ENCODE results near the gene USP17L19.
"Not testable (repeated sequence)": the region's sequence is repeated elsewhere in the genome, so short reads cannot be mapped to it uniquely, and the experiment has no call there.

Gene USP17L19, protein sequence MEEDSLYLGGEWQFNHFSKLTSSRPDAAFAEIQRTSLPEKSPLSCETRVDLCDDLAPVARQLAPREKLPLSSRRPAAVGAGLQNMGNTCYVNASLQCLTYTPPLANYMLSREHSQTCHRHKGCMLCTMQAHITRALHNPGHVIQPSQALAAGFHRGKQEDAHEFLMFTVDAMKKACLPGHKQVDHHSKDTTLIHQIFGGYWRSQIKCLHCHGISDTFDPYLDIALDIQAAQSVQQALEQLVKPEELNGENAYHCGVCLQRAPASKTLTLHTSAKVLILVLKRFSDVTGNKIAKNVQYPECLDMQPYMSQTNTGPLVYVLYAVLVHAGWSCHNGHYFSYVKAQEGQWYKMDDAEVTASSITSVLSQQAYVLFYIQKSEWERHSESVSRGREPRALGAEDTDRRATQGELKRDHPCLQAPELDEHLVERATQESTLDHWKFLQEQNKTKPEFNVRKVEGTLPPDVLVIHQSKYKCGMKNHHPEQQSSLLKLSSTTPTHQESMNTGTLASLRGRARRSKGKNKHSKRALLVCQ

DNA sequence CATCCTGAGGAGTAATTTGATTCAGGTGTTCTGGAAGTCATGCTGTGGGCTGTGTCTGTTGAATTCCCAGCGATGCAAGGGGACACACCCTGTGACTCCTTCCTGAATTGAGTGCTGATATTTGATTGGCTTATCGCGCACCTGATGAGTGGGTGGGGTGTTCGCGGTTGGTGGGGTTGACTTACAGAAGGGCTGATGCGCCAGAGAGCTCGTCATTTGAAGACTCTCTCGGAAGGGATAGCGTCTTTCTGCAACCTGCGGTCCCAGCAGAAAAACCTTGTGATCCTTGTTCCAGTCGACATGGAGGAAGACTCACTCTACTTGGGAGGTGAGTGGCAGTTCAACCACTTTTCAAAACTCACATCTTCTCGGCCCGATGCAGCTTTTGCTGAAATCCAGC is at the start of gene USP17L19:
TSS of gene USP17L19 (plus strand) at position 301 of the 400 bp plus-strand sequence. CDS start at position 301, 0 bp downstream.
- DNase-seq (ENCODE audit: low read depth); H3K36me3 ChIP-seq (ENCODE audit: control insufficient read depth, insufficient read depth, low read length, severe bottlenecking); H3K9ac ChIP-seq (ENCODE audit: low read length); H3K4me3 ChIP-seq (ENCODE audit: low read length); H3K4me1 ChIP-seq (ENCODE audit: control insufficient read depth, insufficient read depth, low read length); H3K27me3 ChIP-seq (replicated peaks; ENCODE audit: control insufficient read depth, insufficient read depth, low read length); H3K9me3 ChIP-seq (ENCODE audit: control insufficient read depth, low read length): not testable (repeated sequence)

DNA sequence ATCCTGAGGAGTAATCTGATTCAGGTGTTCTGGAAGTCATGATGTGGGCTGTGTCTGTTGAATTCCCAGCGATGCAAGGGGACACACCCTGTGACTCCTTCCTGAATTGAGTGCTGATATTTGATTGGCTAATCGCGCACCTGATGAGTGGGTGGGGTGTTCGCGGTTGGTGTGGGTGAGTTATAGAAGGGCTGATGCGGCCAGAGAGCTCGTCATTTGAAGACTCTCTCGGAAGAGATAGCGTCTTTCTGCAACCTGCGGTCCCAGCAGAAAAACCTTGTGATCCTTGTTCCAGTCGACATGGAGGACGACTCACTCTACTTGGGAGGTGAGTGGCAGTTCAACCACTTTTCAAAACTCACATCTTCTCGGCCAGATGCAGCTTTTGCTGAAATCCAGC is 42.8 kb upstream of the USP17L19 start, which contains the start of gene USP17L10:
TSS of gene USP17L10 (plus strand) at position 301 of the 400 bp plus-strand sequence. CDS start at position 301, 0 bp downstream.
- not testable (repeated sequence) for H3K9ac ChIP-seq (ENCODE audit: low read length); H3K36me3 ChIP-seq (ENCODE audit: control insufficient read depth, insufficient read depth, low read length, severe bottlenecking); H3K9me3 ChIP-seq (ENCODE audit: control insufficient read depth, low read length); H3K4me1 ChIP-seq (ENCODE audit: control insufficient read depth, insufficient read depth, low read length); H3K4me3 ChIP-seq (ENCODE audit: low read length); DNase-seq (ENCODE audit: low read depth); H3K27me3 ChIP-seq (replicated peaks; ENCODE audit: control insufficient read depth, insufficient read depth, low read length)

DNA sequence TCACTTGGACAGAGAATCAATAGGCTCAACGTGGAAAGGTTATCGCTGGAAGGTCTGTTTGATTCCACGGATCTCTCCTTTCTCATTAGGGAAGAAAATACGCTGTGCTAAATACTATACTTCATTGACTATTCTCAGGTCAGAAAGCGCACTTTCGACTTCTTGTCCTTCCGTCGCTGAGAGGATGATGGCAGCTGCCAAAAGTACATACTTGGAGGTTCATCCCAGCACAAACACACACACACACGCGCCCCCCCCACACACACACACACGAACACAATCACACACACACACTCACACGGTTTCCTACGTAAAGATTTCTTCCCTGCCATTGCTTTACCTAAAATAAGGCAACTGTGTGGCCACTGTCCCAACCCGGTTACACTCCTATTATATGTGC is 38.5 kb upstream of the USP17L19 start:
- not testable (repeated sequence) for H3K4me3 ChIP-seq (ENCODE audit: low read length); H3K27me3 ChIP-seq (replicated peaks; ENCODE audit: control insufficient read depth, insufficient read depth, low read length); H3K4me1 ChIP-seq (ENCODE audit: control insufficient read depth, insufficient read depth, low read length); H3K9ac ChIP-seq (ENCODE audit: low read length); DNase-seq (ENCODE audit: low read depth); H3K9me3 ChIP-seq (ENCODE audit: control insufficient read depth, low read length); H3K36me3 ChIP-seq (ENCODE audit: control insufficient read depth, insufficient read depth, low read length, severe bottlenecking)

DNA sequence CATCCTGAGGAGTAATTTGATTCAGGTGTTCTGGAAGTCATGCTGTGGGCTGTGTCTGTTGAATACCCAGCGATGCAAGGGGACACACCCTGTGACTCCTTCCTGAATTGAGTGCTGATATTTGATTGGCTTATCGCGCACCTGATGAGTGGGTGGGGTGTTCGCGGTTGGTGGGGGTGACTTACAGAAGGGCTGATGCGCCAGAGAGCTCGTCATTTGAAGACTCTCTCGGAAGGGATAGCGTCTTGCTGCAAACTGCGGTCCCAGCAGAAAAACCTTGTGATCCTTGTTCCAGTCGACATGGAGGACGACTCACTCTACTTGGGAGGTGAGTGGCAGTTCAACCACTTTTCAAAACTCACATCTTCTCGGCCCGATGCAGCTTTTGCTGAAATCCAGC is 38.1 kb upstream of the USP17L19 start, which contains the start of gene USP17L11:
TSS of gene USP17L11 (plus strand) at position 301 of the 400 bp plus-strand sequence. CDS start at position 301, 0 bp downstream.
- H3K27me3 ChIP-seq (replicated peaks; ENCODE audit: control insufficient read depth, insufficient read depth, low read length); H3K9me3 ChIP-seq (ENCODE audit: control insufficient read depth, low read length); DNase-seq (ENCODE audit: low read depth); H3K9ac ChIP-seq (ENCODE audit: low read length); H3K36me3 ChIP-seq (ENCODE audit: control insufficient read depth, insufficient read depth, low read length, severe bottlenecking); H3K4me1 ChIP-seq (ENCODE audit: control insufficient read depth, insufficient read depth, low read length); H3K4me3 ChIP-seq (ENCODE audit: low read length): not testable (repeated sequence)

DNA sequence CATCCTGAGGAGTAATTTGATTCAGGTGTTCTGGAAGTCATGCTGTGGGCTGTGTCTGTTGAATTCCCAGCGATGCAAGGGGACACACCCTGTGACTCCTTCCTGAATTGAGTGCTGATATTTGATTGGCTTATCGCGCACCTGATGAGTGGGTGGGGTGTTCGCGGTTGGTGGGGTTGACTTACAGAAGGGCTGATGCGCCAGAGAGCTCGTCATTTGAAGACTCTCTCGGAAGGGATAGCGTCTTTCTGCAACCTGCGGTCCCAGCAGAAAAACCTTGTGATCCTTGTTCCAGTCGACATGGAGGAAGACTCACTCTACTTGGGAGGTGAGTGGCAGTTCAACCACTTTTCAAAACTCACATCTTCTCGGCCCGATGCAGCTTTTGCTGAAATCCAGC is 33.3 kb upstream of the USP17L19 start, which contains the start of gene USP17L12:
TSS of gene USP17L12 (plus strand) at position 301 of the 400 bp plus-strand sequence. CDS start at position 301, 0 bp downstream.
- not testable (repeated sequence) for H3K9ac ChIP-seq (ENCODE audit: low read length); H3K9me3 ChIP-seq (ENCODE audit: control insufficient read depth, low read length); H3K4me3 ChIP-seq (ENCODE audit: low read length); H3K36me3 ChIP-seq (ENCODE audit: control insufficient read depth, insufficient read depth, low read length, severe bottlenecking); H3K27me3 ChIP-seq (replicated peaks; ENCODE audit: control insufficient read depth, insufficient read depth, low read length); DNase-seq (ENCODE audit: low read depth); H3K4me1 ChIP-seq (ENCODE audit: control insufficient read depth, insufficient read depth, low read length)

DNA sequence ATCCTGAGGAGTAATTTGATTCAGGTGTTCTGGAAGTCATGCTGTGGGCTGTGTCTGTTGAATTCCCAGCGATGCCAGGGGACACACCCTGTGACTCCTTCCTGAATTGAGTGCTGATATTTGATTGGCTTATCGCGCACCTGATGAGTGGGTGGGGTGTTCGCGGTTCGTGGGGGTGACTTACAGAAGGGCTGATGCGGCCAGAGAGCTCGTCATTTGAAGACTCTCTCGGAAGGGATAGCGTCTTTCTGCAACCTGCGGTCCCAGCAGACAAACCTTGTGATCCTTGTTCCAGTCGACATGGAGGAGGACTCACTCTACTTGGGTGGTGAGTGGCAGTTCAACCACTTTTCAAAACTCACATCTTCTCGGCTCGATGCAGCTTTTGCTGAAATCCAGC is 28.6 kb upstream of the USP17L19 start, which contains the start of gene USP17L13:
TSS of gene USP17L13 (plus strand) at position 301 of the 400 bp plus-strand sequence. CDS start at position 301, 0 bp downstream.
- H3K9me3 ChIP-seq (ENCODE audit: control insufficient read depth, low read length); H3K36me3 ChIP-seq (ENCODE audit: control insufficient read depth, insufficient read depth, low read length, severe bottlenecking); DNase-seq (ENCODE audit: low read depth); H3K27me3 ChIP-seq (replicated peaks; ENCODE audit: control insufficient read depth, insufficient read depth, low read length); H3K4me1 ChIP-seq (ENCODE audit: control insufficient read depth, insufficient read depth, low read length); H3K4me3 ChIP-seq (ENCODE audit: low read length); H3K9ac ChIP-seq (ENCODE audit: low read length): not testable (repeated sequence)

DNA sequence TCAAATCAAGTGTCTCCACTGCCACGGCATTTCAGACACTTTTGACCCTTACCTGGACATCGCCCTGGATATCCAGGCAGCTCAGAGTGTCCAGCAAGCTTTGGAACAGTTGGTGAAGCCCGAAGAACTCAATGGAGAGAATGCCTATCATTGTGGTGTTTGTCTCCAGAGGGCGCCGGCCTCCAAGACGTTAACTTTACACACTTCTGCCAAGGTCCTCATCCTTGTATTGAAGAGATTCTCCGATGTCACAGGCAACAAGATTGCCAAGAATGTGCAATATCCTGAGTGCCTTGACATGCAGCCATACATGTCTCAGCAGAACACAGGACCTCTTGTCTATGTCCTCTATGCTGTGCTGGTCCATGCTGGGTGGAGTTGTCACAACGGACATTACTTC is 22.9 kb upstream of the USP17L19 start:
- H3K9me3 ChIP-seq (ENCODE audit: control insufficient read depth, low read length); H3K4me1 ChIP-seq (ENCODE audit: control insufficient read depth, insufficient read depth, low read length); H3K27me3 ChIP-seq (replicated peaks; ENCODE audit: control insufficient read depth, insufficient read depth, low read length); H3K4me3 ChIP-seq (ENCODE audit: low read length); H3K36me3 ChIP-seq (ENCODE audit: control insufficient read depth, insufficient read depth, low read length, severe bottlenecking); DNase-seq (ENCODE audit: low read depth); H3K9ac ChIP-seq (ENCODE audit: low read length): not testable (repeated sequence)

DNA sequence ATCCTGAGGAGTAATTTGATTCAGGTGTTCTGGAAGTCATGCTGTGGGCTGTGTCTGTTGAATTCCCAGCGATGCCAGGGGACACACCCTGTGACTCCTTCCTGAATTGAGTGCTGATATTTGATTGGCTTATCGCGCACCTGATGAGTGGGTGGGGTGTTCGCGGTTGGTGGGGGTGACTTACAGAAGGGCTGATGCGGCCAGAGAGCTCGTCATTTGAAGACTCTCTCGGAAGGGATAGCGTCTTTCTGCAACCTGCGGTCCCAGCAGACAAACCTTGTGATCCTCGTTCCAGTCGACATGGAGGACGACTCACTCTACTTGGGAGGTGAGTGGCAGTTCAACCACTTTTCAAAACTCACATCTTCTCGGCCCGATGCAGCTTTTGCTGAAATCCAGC is 19.1 kb upstream of the USP17L19 start, which contains the start of gene USP17L15:
TSS of gene USP17L15 (plus strand) at position 301 of the 400 bp plus-strand sequence. CDS start at position 301, 0 bp downstream.
- H3K4me1 ChIP-seq (ENCODE audit: control insufficient read depth, insufficient read depth, low read length); H3K27me3 ChIP-seq (replicated peaks; ENCODE audit: control insufficient read depth, insufficient read depth, low read length); H3K36me3 ChIP-seq (ENCODE audit: control insufficient read depth, insufficient read depth, low read length, severe bottlenecking); DNase-seq (ENCODE audit: low read depth); H3K9ac ChIP-seq (ENCODE audit: low read length); H3K9me3 ChIP-seq (ENCODE audit: control insufficient read depth, low read length); H3K4me3 ChIP-seq (ENCODE audit: low read length): not testable (repeated sequence)

DNA sequence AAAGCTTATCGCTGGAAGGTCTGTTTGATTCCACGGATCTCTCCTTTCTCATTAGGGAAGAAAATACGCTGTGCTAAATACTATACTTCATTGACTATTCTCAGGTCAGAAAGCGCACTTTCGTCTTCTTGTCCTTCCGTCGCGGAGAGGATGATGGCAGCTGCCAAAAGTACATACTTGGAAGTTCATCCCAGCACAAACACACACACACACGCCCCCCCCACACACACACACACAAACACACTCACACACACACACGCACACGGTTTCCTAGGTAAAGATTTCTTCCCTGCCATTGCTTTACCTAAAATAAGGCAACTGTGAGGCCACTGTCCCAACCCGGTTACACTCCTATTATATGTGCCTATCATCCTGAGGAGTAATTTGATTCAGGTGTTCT is 14.7 kb upstream of the USP17L19 start:
- not testable (repeated sequence) for H3K9ac ChIP-seq (ENCODE audit: low read length); DNase-seq (ENCODE audit: low read depth); H3K27me3 ChIP-seq (replicated peaks; ENCODE audit: control insufficient read depth, insufficient read depth, low read length); H3K4me3 ChIP-seq (ENCODE audit: low read length); H3K4me1 ChIP-seq (ENCODE audit: control insufficient read depth, insufficient read depth, low read length); H3K9me3 ChIP-seq (ENCODE audit: control insufficient read depth, low read length); H3K36me3 ChIP-seq (ENCODE audit: control insufficient read depth, insufficient read depth, low read length, severe bottlenecking)

DNA sequence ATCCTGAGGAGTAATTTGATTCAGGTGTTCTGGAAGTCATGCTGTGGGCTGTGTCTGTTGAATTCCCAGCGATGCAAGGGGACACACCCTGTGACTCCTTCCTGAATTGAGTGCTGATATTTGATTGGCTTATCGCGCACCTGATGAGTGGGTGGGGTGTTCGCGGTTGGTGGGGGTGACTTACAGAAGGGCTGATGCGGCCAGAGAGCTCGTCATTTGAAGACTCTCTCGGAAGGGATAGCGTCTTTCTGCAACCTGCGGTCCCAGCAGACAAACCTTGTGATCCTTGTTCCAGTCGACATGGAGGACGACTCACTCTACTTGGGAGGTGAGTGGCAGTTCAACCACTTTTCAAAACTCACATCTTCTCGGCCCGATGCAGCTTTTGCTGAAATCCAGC is 9.6 kb upstream of the USP17L19 start, which contains the start of gene USP17L17:
TSS of gene USP17L17 (plus strand) at position 301 of the 400 bp plus-strand sequence. CDS start at position 301, 0 bp downstream.
- H3K4me1 ChIP-seq (ENCODE audit: control insufficient read depth, insufficient read depth, low read length); H3K9me3 ChIP-seq (ENCODE audit: control insufficient read depth, low read length); H3K36me3 ChIP-seq (ENCODE audit: control insufficient read depth, insufficient read depth, low read length, severe bottlenecking); H3K4me3 ChIP-seq (ENCODE audit: low read length); DNase-seq (ENCODE audit: low read depth); H3K27me3 ChIP-seq (replicated peaks; ENCODE audit: control insufficient read depth, insufficient read depth, low read length); H3K9ac ChIP-seq (ENCODE audit: low read length): not testable (repeated sequence)

DNA sequence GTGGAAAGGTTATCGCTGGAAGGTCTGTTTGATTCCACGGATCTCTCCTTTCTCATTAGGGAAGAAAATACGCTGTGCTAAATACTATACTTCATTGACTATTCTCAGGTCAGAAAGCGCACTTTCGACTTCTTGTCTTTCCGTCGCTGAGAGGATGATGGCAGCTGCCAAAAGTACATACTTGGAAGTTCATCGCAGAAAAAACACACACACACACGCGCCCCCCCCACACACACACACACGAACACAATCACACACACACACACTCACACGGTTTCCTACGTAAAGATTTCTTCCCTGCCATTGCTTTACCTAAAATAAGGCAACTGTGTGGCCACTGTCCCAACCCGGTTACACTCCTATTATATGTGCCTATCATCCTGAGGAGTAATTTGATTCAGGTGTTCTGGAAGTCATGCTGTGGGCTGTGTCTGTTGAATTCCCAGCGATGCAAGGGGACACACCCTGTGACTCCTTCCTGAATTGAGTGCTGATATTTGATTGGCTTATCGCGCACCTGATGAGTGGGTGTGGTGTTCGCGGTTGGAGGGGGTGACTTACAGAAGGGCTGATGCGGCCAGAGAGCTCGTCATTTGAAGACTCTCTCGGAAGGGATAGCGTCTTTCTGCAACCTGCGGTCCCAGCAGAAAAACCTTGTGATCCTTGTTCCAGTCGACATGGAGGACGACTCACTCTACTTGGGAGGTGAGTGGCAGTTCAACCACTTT is 5.1 kb upstream of the USP17L19 start, which contains the start of gene USP17L18:
TSS of gene USP17L18 (plus strand) at position 678 of the 728 bp plus-strand sequence. CDS start at position 678, 0 bp downstream.
- not testable (repeated sequence) for H3K36me3 ChIP-seq (ENCODE audit: control insufficient read depth, insufficient read depth, low read length, severe bottlenecking); H3K9me3 ChIP-seq (ENCODE audit: control insufficient read depth, low read length)

More for the DNA sequence above, 5.1 kb upstream of the USP17L19 start, which contains the start of gene USP17L18:
- H3K27me3 ChIP-seq (replicated peaks; ENCODE audit: control insufficient read depth, insufficient read depth, low read length); DNase-seq (ENCODE audit: low read depth); H3K9ac ChIP-seq (ENCODE audit: low read length); H3K4me1 ChIP-seq (ENCODE audit: control insufficient read depth, insufficient read depth, low read length); H3K4me3 ChIP-seq (ENCODE audit: low read length): not testable (repeated sequence)

Data from adipocyte (in vitro differentiated cells).